Activated CD8-positive, alpha-beta memory T cell treated with anti-CD3 and anti-CD28 coated beads, Interleukin-2, amount 10 ng/mL, durations not matched to agents 7 days and 5 days (primary cell): Measurements from ENCODE around the gene CALM3. TPM values are rescaled to one million over a fixed set of nuclear protein-coding genes. Genes with fewer than 3 reads are reported as not detected.

ENCODE experiments used
- ATAC-seq: fragments of 150-1000 bp; cut with Tn5 transposase; one replicate; pipeline ENCODE4 v1.10.0; 2021; ENCODE audit warnings: moderate library complexity
- CTCF ChIA-PET: fragments of 350-600 bp; sonication (Branson Sonifier 250); formaldehyde crosslinking; loops from one replicate; lab custom pipeline; 2021; ENCODE audit warnings: antibody characterized with exemption; lab: Charles Lee
- DNase-seq: peaks from one replicate; pipeline ENCODE4 v3.0.0-alpha.2; 2020
- H3K27ac Mint-ChIP-seq: one replicate; pipeline ENCODE4 v1.8.0; 2021; ENCODE audit warnings: mild to moderate bottlenecking, mixed read lengths
- H3K27me3 Mint-ChIP-seq: one replicate; pipeline ENCODE4 v1.8.0; 2021; ENCODE audit warnings: mixed read lengths
- H3K36me3 Mint-ChIP-seq: one replicate; pipeline ENCODE4 v1.8.0; 2021; ENCODE audit warnings: mild to moderate bottlenecking, mixed read lengths
- H3K4me1 Mint-ChIP-seq: one replicate; pipeline ENCODE4 v1.8.0; 2021; ENCODE audit warnings: mixed read lengths
- H3K4me3 Mint-ChIP-seq: one replicate; pipeline ENCODE4 v1.8.0; 2021; ENCODE audit warnings: mild to moderate bottlenecking, moderate library complexity, mixed read lengths
- H3K9me3 Mint-ChIP-seq: one replicate; pipeline ENCODE4 v1.8.0; 2022; ENCODE audit warnings: low read depth, mixed read lengths
- total RNA-seq, 2 experiments: library from RNA; stranded (reverse); gene quantifications; one replicate each; pipeline ENCODE4 v1.2.3, GENCODE V29; 2021

The CALM3 gene
- total RNA-seq, 2 experiments from 2014 or later = 497 to 498 TPM

DNA sequence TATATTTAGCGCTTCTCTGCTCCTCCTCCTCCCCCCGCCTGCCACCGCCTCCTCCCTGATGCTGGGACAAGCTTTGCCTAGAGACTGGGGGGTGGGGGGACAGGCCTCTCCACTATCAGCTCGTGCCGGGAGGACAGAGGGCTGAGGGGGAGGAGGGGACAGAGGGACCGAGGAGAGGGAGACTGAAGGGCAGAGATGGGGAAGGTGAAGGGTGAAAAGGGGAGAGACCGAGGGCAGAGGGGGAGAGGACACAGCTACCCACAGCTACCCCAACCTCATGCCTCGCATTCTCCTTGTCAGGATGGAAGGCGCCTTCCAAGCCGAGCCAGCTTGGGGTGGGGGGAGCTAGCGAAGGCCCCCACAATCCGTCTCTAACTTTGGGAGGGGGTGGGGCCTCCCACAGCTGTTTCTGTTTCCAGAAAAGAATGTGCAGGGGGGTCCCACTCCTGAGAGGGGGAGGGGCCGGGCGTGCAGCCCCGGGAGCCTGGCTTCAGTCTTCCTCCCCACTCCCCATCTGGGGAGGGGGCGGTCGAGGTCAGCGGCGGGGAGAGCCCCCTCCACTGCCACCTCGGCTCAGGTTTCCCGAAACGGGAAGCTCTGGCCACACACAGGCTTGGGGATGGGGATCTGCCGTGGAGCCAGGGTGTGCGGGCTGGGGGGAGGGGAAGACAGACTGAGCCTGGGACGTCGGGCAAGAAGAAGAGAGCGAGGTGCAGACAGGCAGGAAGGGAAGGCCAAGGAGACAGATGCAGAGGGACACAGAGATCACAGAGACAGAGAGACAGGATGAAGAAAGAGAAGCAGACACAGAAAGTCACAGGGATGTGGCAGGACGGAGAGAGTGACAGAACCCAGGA, 58.2 kb downstream of the CALM3 start:
- no peaks in the 10 kb centered on the region for H3K9me3 Mint-ChIP-seq
- no peak overlapping the region for H3K27ac Mint-ChIP-seq
- H3K27me3 Mint-ChIP-seq = peaks cover 43% of the 10 kb centered on the region
- CTCF ChIA-PET = interaction anchor here (1.2 to 6.8 kb wide), 3 partner anchors 37 to 94 kb away, joined by 4 to 169 read pairs (median 15); no protein-coding TSS in a partner anchor
- H3K4me3 Mint-ChIP-seq = peak overlapping the region; percentile 18
- H3K36me3 Mint-ChIP-seq = no peaks in the 10 kb centered on the region
- DNase-seq (no peak), ATAC-seq (no peak)
- peaks cover 19% of the 10 kb centered on the region for H3K4me1 Mint-ChIP-seq

DNA sequence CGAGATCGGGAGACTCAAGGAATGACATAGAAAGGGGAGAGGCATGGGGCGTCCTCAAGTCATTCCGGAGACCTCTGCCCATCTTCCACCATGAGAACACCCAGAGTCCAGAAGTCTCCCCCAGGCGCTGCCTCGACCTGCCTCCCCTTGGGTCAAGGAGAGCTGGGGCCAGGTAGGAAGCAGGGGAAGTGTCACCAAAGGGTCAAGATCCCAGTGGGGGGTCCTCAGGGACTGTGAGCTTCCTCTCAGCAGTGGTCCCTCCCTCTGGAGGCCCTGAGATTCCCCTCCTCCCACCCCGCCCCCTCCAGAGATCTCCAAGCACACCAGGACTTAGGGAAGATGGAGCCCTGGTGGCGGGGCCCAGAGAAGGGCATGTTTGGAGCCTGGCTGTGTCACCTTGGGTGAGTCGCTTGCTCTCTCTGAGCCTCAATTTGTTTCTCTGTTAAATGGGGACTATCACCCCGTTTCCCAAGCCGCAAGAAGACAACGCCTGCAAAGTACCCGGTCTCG, 58.9 kb downstream of the CALM3 start:
- peaks cover 39% of the 10 kb centered on the region for H3K27me3 Mint-ChIP-seq
- no peaks in the 10 kb centered on the region for H3K36me3 Mint-ChIP-seq
- no peaks in the 10 kb centered on the region for H3K9me3 Mint-ChIP-seq
- H3K4me3 Mint-ChIP-seq = peak overlapping the region; percentile 18
- H3K27ac Mint-ChIP-seq = no peak overlapping the region
- no peak for ATAC-seq
- peaks cover 17% of the 10 kb centered on the region for H3K4me1 Mint-ChIP-seq
- CTCF ChIA-PET = interaction anchor here (2.4 to 6.8 kb wide), 5 partner anchors 28 to 94 kb away, joined by 12 to 169 read pairs (median 24); partner anchors contain the start of gene CALM3
- no peak for DNase-seq

Other genes with a start within 250 kb of the CALM3 start
- not detected for gene CCDC8, start 187.8 kb upstream of the CALM3 start, total RNA-seq
- not detected for gene PNMA8C, start 172.4 kb upstream of the CALM3 start, total RNA-seq
- gene PNMA8A, start 129.8 kb upstream of the CALM3 start, total RNA-seq = under 1 TPM; 0.29 to 0.63 TPM
- not detected for gene PNMA8B, start 105.5 kb upstream of the CALM3 start, total RNA-seq
- 10 to 100 TPM in 1 of 2 experiments, 1 to 10 TPM in 1; 1.8 to 27.5 TPM for gene PTGIR, start 23.8 kb downstream of the CALM3 start, total RNA-seq
- gene GNG8, start 34.9 kb downstream of the CALM3 start, total RNA-seq = 10 to 100 TPM in 1 of 2 experiments, not detected in 1; 25.9 TPM
- gene DACT3, start 59.9 kb downstream of the CALM3 start, total RNA-seq = 1 to 10 TPM in 1 of 2 experiments, under 1 TPM in 1; 0.12 to 1.2 TPM
- 100 to 1,000 TPM; 147 to 187 TPM for gene PRKD2, start 115.8 kb downstream of the CALM3 start, total RNA-seq
- gene FKRP, start 144.7 kb downstream of the CALM3 start, total RNA-seq = 10 to 100 TPM; 16.3 to 17.7 TPM
- 10 to 100 TPM; 93.0 to 95.8 TPM for gene STRN4, start 145.1 kb downstream of the CALM3 start, total RNA-seq
- gene SLC1A5, start 187.3 kb downstream of the CALM3 start, total RNA-seq = 100 to 1,000 TPM; 196 to 259 TPM
- gene AP2S1, start 249.5 kb downstream of the CALM3 start, total RNA-seq = 100 to 1,000 TPM; 134 to 139 TPM